D721Med (cell line): ENCODE data around the gene SSR3.
"Not testable (repeated sequence)": the region's sequence is repeated elsewhere in the genome, so short reads cannot be mapped to it uniquely, and the experiment has no call there.

Source experiments
- DNase-seq: peaks from one replicate; pipeline ENCODE4 v3.0.0; 2011; ENCODE audit warnings: low spot score; ENCODE audit not compliant: insufficient read length
- FAIRE-seq: peaks from 2 replicates; lab custom pipeline; 2011; peaks lifted over from hg19 to GRCh38; lab: Jason Lieb, UNC
- CTCF ChIP-seq: IDR thresholded peaks from 2 replicates; pipeline ENCODE4 v1.5.1; 2012; ENCODE audit warnings: mild to moderate bottlenecking, control low read depth; ENCODE audit not compliant: insufficient read depth; ENCODE audit errors: missing control alignments

Gene SSR3

GRCh38 chr3:156576051-156576450, 21.1 kb upstream of the SSR3 start:
- FAIRE-seq (no peak), DNase-seq (no peak)
- TF ChIP-seq CTCF = no peak

- DNase-seq (no peak), FAIRE-seq (no peak)
- TF ChIP-seq CTCF = no peak
Observed at GRCh38 chr3:156575641-156576040, 20.7 kb upstream of the SSR3 start.

GRCh38 chr3:156569881-156570280, 15.0 kb upstream of the SSR3 start:
- DNase-seq, FAIRE-seq: not testable (repeated sequence)

- FAIRE-seq, DNase-seq: not testable (repeated sequence)
Observed at GRCh38 chr3:156569016-156569415, 14.1 kb upstream of the SSR3 start.

GRCh38 chr3:156563900-156564682, 9.2 kb upstream of the SSR3 start:
- TF ChIP-seq CTCF = no peak
- FAIRE-seq = no peak
- DNase-seq = no peak

- not testable (repeated sequence) for DNase-seq, FAIRE-seq
Observed at GRCh38 chr3:156562486-156562885, 7.6 kb upstream of the SSR3 start.

- no peak for FAIRE-seq
- TF ChIP-seq CTCF = no peak
- no peak for DNase-seq
Observed at GRCh38 chr3:156561533-156561932, 6.6 kb upstream of the SSR3 start.

GRCh38 chr3:156559321-156559720, 4.4 kb upstream of the SSR3 start:
- no peak for TF ChIP-seq CTCF

GRCh38 chr3:156558389-156558788, 3.5 kb upstream of the SSR3 start:
- no peak for FAIRE-seq
- no peak for TF ChIP-seq CTCF

More at GRCh38 chr3:156559321-156559720, 4.4 kb upstream of the SSR3 start:
- DNase-seq (no peak), FAIRE-seq (no peak)

More at GRCh38 chr3:156558389-156558788, 3.5 kb upstream of the SSR3 start:
- no peak for DNase-seq
